Stromal cell of bone marrow (primary cell): Measurements from ENCODE around the gene NLRP9.
"Not testable (repeated sequence)": the region's sequence is repeated elsewhere in the genome, so short reads cannot be mapped to it uniquely, and the experiment has no call there.

Source experiments
- DNase-seq: peaks from one replicate; pipeline ENCODE4 v3.0.0-alpha.2; 2012; ENCODE audit warnings: low read depth

Gene NLRP9

GRCh38 chr19:55738302-55738701 is at the start of gene NLRP9:
Gene NLRP9, minus strand, starts transcription at chr19:55738402. Its CDS starts 28 bp downstream, at chr19:55738374.
- DNase-seq = no peak

GRCh38 chr19:55781112-55781511 is 42.9 kb upstream of the NLRP9 start:
- DNase-seq = no peak

DNA sequence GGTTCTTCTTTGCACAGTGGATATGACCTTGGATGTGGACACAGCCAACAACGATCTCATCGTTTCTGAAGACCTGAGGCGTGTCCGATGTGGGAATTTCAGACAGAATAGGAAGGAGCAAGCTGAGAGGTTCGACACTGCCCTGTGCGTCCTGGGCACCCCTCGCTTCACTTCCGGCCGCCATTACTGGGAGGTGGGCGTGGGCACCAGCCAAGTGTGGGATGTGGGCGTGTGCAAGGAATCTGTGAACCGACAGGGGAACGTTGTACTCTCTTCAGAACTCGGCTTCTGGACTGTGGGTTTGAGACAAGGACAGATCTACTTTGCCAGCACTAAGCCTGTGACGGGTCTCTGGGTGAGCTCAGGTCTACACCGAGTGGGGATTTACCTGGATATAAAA is 40.1 kb upstream of the NLRP9 start:
- no peak for DNase-seq

DNA sequence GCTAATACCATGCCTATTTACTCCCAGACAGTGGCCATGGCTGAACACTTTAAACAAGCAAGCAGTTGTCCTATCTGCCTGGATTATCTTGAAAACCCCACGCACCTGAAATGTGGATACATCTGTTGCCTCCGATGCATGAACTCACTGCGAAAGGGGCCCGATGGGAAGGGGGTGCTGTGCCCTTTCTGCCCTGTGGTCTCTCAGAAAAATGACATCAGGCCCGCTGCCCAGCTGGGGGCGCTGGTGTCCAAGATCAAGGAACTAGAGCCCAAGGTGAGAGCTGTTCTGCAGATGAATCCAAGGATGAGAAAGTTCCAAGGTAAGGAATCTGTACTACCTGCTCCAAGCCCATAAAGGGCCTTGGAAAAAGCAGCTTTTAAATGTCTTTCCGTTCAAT is 39.3 kb upstream of the NLRP9 start:
- DNase-seq = no peak

GRCh38 chr19:55769632-55770031 is 31.4 kb upstream of the NLRP9 start:
- not testable (repeated sequence) for DNase-seq

DNA sequence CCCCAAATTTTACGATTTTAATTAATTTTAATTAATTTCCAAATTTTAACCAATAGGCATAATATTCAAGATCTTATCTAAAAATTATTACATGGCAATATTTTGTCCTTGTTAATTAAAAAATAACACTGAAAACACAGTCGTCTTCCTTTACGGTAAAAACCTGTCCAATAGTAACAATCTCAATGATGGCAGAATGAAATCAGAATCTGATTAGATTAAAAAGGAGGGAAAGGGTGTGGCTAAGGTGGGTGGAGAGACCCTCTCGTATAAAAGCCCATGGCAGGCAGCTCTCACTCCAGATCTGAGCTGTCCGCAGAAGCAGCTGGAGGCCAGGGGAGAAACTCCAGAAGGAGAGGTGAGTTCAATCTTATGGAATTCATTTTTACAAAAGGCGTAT is 30.6 kb upstream of the NLRP9 start, which contains the start of gene RFPL4AL1:
Gene RFPL4AL1, plus strand, starts transcription at position 301 of the 400 bp plus-strand sequence. CDS start 2,687 bp downstream, outside the sequence.
- not testable (repeated sequence) for DNase-seq

- DNase-seq = no peak
These were observed 28.3 kb upstream of the NLRP9 start for GRCh38 chr19:55766466-55766865.

GRCh38 chr19:55758797-55759196 is 20.6 kb upstream of the NLRP9 start, which contains the start of gene RFPL4A:
Gene RFPL4A, plus strand, starts transcription at chr19:55759097. Its CDS starts 2,704 bp downstream, at chr19:55761801.
- not testable (repeated sequence) for DNase-seq

GRCh38 chr19:55756808-55757207 is 18.6 kb upstream of the NLRP9 start:
- DNase-seq = not testable (repeated sequence)

DNA sequence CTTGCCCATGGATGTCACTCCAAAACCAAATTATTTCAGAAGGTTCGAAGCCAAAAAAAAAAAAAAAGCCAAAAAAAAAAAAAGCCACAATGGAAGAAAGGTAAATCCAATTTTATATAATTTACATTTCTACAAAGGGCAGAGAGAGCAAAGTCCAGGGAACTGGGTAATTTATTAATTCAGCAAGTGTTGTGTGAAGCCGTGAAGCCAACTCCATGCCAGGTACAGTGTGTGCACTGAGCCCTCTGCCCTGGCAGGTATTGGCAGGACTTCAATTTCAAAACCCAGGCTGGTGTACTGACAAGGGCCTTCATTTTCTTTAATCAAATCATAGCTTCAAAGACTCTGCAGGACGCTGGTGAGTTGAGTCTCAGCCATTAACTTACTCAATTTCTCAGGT is 15.2 kb upstream of the NLRP9 start:
- no peak for DNase-seq

- no peak for DNase-seq
These were observed 12.5 kb upstream of the NLRP9 start for GRCh38 chr19:55750715-55751114.

DNA sequence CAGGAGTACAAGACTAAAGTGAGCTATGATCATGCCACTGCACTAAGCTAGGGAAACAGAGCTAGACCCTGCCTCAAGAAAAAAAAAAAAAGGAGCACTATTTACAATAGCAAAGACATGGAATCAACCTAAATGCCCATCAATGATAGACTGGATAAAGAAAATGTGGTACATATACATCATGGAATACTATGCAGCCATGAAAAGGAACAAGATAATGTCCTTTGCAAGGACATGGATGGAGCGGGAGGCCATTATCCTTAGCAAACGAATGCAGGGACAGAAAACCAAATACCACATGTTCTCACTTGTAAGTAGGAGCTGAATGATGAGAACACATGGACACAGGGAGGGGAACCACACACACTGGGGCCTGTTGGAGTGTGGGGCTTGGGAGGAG is 7.8 kb downstream of the NLRP9 start:
- DNase-seq = not testable (repeated sequence)

DNA sequence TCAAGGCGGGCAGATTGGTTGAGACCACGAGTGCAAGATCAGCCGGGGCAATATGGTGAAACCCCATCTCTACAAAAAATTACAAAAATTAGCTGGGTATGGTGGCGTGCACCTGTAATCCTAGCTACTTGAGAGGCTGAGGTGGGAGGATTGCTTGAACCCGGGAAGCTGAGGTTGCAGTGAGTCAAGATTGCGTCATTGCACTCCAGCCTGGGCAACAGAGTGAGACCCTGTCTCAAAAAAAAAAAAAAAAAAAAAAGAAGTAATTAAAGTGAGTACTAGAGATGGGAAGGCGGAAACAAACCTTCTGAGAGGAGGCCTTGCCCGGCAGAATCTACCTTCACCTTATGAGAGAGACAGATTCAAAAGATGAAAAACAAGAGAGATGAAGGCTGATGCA is 14.7 kb downstream of the NLRP9 start:
- no peak for DNase-seq

- no peak for DNase-seq
These were observed 17.4 kb downstream of the NLRP9 start for GRCh38 chr19:55720801-55721200.

DNA sequence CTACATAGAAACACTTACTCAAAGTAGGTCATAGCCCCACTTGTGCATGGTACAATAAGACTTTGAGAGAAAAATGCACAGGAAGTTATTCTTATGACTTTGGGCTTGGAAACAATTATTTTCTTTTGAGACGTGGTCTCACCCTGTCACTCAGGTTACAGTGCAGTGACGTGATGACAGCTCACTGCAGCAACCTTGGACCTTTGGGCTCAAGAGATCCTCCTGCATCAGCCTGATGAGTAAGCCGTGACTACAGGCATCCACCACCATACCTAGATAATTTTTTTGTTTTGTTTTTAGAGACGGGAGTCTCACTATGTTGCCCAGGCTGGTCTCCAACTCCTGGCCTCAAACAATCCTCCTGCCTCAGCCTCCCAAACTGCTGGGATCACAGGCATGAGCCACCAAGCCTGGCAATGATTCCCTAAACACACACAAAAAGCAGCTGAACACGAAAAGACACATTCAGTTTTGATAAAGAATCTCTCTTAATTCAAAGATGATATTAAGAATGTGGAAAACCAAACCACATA is 17.9 kb downstream of the NLRP9 start:
- no peak for DNase-seq

DNA sequence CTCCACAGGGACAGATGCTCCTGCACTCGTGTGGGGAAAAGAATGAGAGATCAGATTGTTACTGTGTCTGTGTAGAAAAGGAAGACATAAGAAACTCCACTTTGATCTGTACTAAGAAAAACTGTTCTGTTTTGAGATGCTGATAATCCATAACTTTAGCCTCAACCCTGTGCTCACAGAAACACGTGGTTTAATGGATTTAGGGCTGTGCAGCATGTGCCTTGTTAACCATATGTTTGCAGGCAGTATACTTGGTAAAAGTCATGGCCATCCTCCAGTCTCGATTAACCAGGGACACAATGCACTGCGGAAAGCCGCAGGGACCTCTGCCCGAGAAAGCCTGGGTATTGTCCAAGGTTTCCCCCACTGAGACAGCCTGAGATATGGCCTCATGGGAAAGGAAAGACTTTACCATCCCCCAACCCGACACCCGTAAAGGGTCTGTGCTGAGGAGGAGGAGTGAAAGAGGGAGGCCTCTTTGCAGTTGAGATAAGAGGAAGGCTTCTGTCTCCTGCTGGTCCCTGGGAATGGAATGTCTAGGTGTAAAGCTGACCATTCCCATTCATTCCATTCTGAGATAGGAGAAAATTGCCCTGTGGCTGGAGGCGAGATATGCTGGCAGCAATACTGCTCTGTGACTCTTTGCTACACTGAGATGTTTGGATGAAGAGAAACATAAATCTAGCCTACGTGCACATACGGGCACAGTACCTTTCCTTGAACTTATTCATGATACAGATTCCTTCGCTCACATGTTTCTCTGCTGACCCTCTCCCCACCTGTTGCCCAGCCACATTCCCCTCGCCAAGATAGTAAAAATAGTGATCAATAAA is 20.1 kb downstream of the NLRP9 start:
- not testable (repeated sequence) for DNase-seq

DNA sequence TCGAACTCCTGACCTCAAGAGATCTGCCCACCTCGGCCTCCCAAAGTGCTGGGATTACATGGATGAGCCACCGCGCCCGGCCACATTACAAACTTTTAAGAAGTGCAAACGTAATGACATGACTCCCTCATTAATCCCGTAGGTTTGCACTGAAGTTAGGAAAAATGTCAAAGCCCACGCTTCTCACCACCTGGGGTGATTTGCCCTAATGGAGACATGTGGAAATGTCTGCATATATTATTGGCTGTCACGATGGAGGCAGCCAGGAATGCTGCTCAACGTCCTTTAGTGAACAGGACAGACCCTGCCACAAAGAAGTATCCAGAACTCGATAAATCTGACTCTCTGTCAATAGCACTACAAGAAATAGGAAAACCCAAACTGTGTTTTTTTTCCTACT is 21.0 kb downstream of the NLRP9 start:
- no peak for DNase-seq

- DNase-seq = no peak
These were observed 21.7 kb downstream of the NLRP9 start for GRCh38 chr19:55716531-55716930.

GRCh38 chr19:55712804-55713631 is 25.2 kb downstream of the NLRP9 start:
- no peak for DNase-seq

DNA sequence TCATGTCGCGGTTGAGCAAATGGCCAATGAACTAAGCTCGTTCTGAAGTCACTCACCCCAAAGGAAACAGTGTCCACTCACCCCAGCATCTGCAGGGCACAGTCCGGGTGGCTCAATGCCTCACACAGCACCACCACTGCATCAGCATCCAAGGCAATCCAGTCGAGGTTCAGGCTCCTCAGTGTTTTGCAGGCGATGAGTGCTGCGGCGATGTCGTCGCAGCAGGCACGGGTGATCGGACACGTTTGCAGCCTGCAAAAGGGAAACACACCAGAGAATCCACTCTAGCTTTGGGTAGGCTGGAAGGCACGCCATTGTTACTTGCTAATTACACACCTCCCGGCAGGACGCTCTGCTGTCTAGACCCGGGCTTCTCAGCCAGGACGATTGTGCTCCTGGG is 26.5 kb downstream of the NLRP9 start:
- no peak for DNase-seq

GRCh38 chr19:55705972-55706371 is 32.2 kb downstream of the NLRP9 start:
- no peak for DNase-seq

DNA sequence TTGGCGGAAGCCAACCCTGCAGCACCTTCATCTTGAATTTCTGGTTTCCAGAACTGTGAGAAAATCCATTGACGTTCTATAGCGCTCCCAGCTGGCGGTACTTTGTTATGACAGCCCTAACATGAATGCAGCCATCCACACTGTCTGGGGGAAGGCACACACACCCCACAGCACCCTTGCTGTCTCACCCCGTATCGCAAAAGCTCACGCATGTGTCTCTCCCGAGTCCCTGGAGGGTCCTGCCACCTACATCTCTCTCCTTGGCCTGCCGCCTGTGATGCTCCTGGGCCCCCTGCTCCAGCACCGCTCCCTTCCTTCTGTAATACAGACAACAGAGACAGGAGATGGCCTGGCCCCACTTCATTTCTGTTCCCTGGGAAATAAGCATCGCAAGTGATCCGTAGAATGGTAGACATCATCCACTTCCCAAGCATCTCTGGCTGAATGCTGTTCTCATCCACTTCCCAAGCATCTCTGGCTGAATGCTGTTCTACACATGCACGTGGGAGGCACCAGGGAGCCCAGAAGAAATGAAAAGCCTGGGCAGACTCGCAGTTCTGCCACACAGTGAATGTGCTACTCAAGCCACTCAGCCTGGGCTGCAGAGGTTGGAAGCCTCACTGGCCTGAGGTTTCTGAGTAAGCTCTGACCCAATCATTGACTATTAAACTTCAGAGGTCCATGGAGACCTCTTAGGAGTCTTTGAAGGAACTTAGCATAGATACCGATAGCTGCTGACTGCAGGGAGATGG is 33.5 kb downstream of the NLRP9 start:
- no peak for DNase-seq
